ENCODE data around the gene FES.

GRCh38 chr15:90865702-90866101 lies 18.6 kb upstream of the FES start:
- TF ChIP-seq POLR2AphosphoS5 (IDR thresholded peaks at IDR 0.05; ENCODE audit: low read depth, low read length) (no peak), POLR2A (IDR thresholded peaks at IDR 0.05; ENCODE audit: low read depth, low read length) (no peak), TAF1 (IDR thresholded peaks at IDR 0.05; ENCODE audit: borderline replicate concordance, low read depth, low read length) (no peak)
